HG03520 (cell line): ENCODE measurements around the gene F12.
A peak's percentile ranks its signal among the peaks of the same experiment; 100 is the strongest.

Experiments
- ATAC-seq: cut with Tn5 transposase; IDR thresholded peaks from one replicate; pipeline ENCODE4 v1.9.1; 2021; ENCODE audit warnings: mild to moderate bottlenecking, moderate library complexity; ENCODE audit not compliant: unreplicated experiment

F12 gene

GRCh38 chr5:177409043-177409801 is at the start of gene F12:
F12 (minus strand) TSS chr5:177409564; CDS start chr5:177409527, 37 bp downstream.
- ATAC-seq, result no peak

GRCh38 chr5:177458912-177459350 is 49.6 kb upstream of the F12 start:
- ATAC-seq, result no peak

GRCh38 chr5:177457852-177458681 is 48.7 kb upstream of the F12 start:
- ATAC-seq, result no peak

- ATAC-seq, result peak; percentile 32
These were observed 47.9 kb upstream of the F12 start for GRCh38 chr5:177456976-177457851.

- no peak for ATAC-seq
These were observed 47.2 kb upstream of the F12 start for GRCh38 chr5:177456591-177456964.

GRCh38 chr5:177455661-177456590 is 46.6 kb upstream of the F12 start:
- peak; percentile 15 for ATAC-seq

- peak; percentile 43 for ATAC-seq
These were observed 45.8 kb upstream of the F12 start for GRCh38 chr5:177455036-177455660.

- ATAC-seq, result peak; percentile 43
These were observed 45.2 kb upstream of the F12 start for GRCh38 chr5:177454397-177455035.

GRCh38 chr5:177453852-177454396 is 44.6 kb upstream of the F12 start:
- peak; percentile 1 for ATAC-seq

GRCh38 chr5:177452688-177453638 is 43.6 kb upstream of the F12 start:
- ATAC-seq, result no peak

- ATAC-seq, result no peak
These were observed 41.5 kb upstream of the F12 start for GRCh38 chr5:177450667-177451424.

- no peak for ATAC-seq
These were observed 40.0 kb upstream of the F12 start for GRCh38 chr5:177449140-177450061.

GRCh38 chr5:177448244-177448950 is 39.0 kb upstream of the F12 start:
- no peak for ATAC-seq

GRCh38 chr5:177447611-177448243 is 38.4 kb upstream of the F12 start:
- no peak for ATAC-seq
